ENCODE measurements around the gene CRIP1.

The CRIP1 gene

DNA sequence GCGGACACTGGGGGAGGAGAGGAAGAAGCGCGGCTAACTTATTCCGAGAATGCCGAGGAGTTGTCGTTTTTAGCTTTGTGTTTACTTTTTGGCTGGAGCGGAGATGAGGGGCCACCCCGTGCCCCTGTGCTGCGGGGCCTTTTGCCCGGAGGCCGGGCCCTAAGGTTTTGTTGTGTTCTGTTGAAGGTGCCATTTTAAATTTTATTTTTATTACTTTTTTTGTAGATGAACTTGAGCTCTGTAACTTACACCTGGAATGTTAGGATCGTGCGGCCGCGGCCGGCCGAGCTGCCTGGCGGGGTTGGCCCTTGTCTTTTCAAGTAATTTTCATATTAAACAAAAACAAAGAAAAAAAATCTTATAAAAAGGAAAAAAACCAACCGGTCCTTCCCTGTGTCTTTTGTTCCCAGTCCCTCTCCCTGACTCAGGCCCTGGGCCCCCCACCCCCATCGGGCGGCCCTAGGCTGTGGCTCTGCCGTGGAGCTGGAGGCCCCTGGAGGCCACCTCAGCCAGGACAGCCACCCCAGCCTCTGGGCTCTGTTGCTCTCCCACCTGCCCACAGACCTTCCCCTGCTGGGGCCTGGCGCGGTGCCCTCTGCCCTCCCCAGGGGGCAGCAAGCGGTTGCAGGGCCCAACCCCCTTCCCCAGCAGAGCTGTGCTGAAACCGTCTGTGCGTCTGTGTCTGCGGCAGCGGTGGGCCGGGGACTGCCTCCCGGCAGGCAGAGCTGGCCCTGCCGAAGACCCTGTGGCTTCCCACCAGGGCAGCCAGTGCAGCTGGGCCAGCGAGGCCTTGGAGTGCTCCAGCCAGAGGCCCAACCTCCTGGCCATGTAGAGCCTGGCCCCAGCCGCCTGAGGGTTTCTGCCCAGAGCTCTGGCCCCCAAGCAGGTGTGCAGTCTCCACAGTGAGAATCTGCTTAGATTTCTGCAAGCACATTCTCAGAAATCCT is 16.1 kb upstream of the CRIP1 start:
- no peak overlapping the region for H2BK12ac ChIP-seq (ENCODE audit: low read length in 2 of 2)
- no peak overlapping the region for H4K8ac ChIP-seq (ENCODE audit: low read length)
- H3K23ac ChIP-seq (ENCODE audit: low read length in 2 of 2): no peak overlapping the region
- H3K4me3 ChIP-seq (ENCODE audit: insufficient read depth in 1 of 2, low read depth in 1 of 2, low read length in 2 of 2): no peak overlapping the region
- WGBS: 86% methylated on average over 29 of the region's 34 CpGs
- H2AFZ ChIP-seq (ENCODE audit: low read depth, low read length): no peak overlapping the region
- H2AK5ac ChIP-seq (ENCODE audit: low read length, severe bottlenecking): no peak overlapping the region
- H3K79me1 ChIP-seq (replicated peaks; ENCODE audit: low read length, poor library complexity, severe bottlenecking): peaks cover 1% of the 10 kb centered on the region
- H2BK15ac ChIP-seq (ENCODE audit: low read depth, poor library complexity, severe bottlenecking): no peak overlapping the region
- no peak overlapping the region for H3K9ac ChIP-seq (ENCODE audit: low read length)
- no peaks in the 10 kb centered on the region for H3K9me3 ChIP-seq (ENCODE audit: control insufficient read depth, low read length)
- no peak overlapping the region for H2BK5ac ChIP-seq (ENCODE audit: low read depth, low read length, poor library complexity, severe bottlenecking)
- H3K4me1 ChIP-seq (ENCODE audit: control insufficient read depth, insufficient read depth, low read depth, low read length): peaks cover 79% of the 10 kb centered on the region
- H3K4me2 ChIP-seq (ENCODE audit: low read length, poor library complexity, severe bottlenecking): peak overlapping the region; percentile 27
- H4K91ac ChIP-seq (ENCODE audit: low read length): peak overlapping the region; percentile 31
- H3K18ac ChIP-seq (ENCODE audit: low read depth in 1 of 2, low read length in 2 of 2): no peak overlapping the region
- no peak for DNase-seq
- no peak overlapping the region for H3K14ac ChIP-seq (ENCODE audit: low read length in 2 of 2)
- H3K27ac ChIP-seq (ENCODE audit: low read length, poor library complexity, severe bottlenecking): peak overlapping the region; percentile 18
- no peak overlapping the region for H2BK120ac ChIP-seq (ENCODE audit: low read depth, low read length)
- H3K27me3 ChIP-seq (ENCODE audit: control insufficient read depth in 1 of 2, insufficient read depth in 1 of 2, low read length in 2 of 2): peaks cover 5 to 6% of the 10 kb centered on the region in 2 experiments
- H3K4ac ChIP-seq (ENCODE audit: low read depth in 1 of 2, low read length in 2 of 2): no peak overlapping the region
- peaks cover 15 to 65% of the 10 kb centered on the region in 2 experiments for H3K36me3 ChIP-seq (ENCODE audit: control insufficient read depth in 1 of 2, insufficient read depth in 2 of 2, low read depth in 1 of 2, low read length in 2 of 2)

- Histone ChIP-seq H2BK15ac (ENCODE audit: low read depth, poor library complexity, severe bottlenecking) (no peak overlapping the region), H4K8ac (ENCODE audit: low read length) (no peak overlapping the region), H3K36me3 (ENCODE audit: control insufficient read depth in 1 of 2, insufficient read depth in 2 of 2, low read depth in 1 of 2, low read length in 2 of 2) (peaks cover 14 to 58% of the 10 kb centered on the region in 2 experiments), H3K4me1 (ENCODE audit: control insufficient read depth, insufficient read depth, low read depth, low read length) (peaks cover 79% of the 10 kb centered on the region), H2BK5ac (ENCODE audit: low read depth, low read length, poor library complexity, severe bottlenecking) (no peak overlapping the region), H3K4me3 (ENCODE audit: insufficient read depth in 1 of 2, low read depth in 1 of 2, low read length in 2 of 2) (no peak overlapping the region), H2BK120ac (ENCODE audit: low read depth, low read length) (no peak overlapping the region), H3K9ac (ENCODE audit: low read length) (no peak overlapping the region), H3K4me2 (ENCODE audit: low read length, poor library complexity, severe bottlenecking) (no peak overlapping the region), H3K14ac (ENCODE audit: low read length in 2 of 2) (no peak overlapping the region), H3K4ac (ENCODE audit: low read depth in 1 of 2, low read length in 2 of 2) (no peak overlapping the region), H4K91ac (ENCODE audit: low read length) (no peak overlapping the region), H3K18ac (ENCODE audit: low read depth in 1 of 2, low read length in 2 of 2) (no peak overlapping the region), H3K79me1 (replicated peaks; ENCODE audit: low read length, poor library complexity, severe bottlenecking) (no peaks in the 10 kb centered on the region), H2AFZ (ENCODE audit: low read depth, low read length) (no peak overlapping the region), H3K27ac (ENCODE audit: low read length, poor library complexity, severe bottlenecking) (no peak overlapping the region), H2BK12ac (ENCODE audit: low read length in 2 of 2) (no peak overlapping the region), H2AK5ac (ENCODE audit: low read length, severe bottlenecking) (no peak overlapping the region), H3K23ac (ENCODE audit: low read length in 2 of 2) (no peak overlapping the region), H3K9me3 (ENCODE audit: control insufficient read depth, low read length) (no peaks in the 10 kb centered on the region), H3K27me3 (ENCODE audit: control insufficient read depth in 1 of 2, insufficient read depth in 1 of 2, low read length in 2 of 2) (peaks cover 10 to 13% of the 10 kb centered on the region in 2 experiments)
- peak; percentile 52 for DNase-seq
- 54% methylated on average over 18 of the region's 19 CpGs for WGBS
Observed at GRCh38 chr14:105471297-105471821, 15.3 kb upstream of the CRIP1 start.

DNA sequence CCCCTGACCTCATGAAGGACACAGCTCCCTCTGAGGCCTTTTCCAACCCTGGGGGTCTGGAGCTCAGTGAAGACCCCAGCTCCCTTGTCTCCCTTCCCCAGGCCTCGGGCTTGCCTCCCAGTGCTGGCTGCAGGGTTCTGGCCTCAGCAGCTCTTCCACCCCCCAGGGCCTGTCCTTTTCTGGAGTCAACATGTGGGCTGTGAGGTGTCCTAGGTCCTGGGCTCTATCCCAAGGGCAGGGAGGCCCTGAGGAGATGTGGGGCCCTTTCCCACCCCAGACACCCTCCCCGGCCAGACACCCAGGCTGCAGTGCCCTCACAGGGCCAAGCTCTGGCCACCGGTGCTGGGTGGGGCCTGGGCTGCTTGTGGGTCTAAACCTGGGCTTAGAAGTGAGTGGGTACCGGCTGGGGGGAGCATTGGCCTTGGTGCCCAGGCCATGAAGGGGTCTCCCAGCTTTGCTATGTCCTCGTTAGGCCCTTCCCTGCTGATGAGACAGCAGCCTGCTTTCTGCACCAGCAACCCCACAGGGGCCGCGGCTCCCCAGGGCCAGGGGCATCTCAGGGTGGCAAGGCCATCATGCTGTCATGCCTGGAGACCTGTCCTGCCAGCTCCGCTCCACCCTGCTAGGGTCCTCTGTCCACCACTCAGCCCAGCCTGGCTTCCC is 14.7 kb upstream of the CRIP1 start:
- no peak overlapping the region for H2BK15ac ChIP-seq (ENCODE audit: low read depth, poor library complexity, severe bottlenecking)
- H3K27me3 ChIP-seq (ENCODE audit: control insufficient read depth in 1 of 2, insufficient read depth in 1 of 2, low read length in 2 of 2): peaks cover 13 to 15% of the 10 kb centered on the region in 2 experiments
- no peak overlapping the region for H3K4me3 ChIP-seq (ENCODE audit: insufficient read depth in 1 of 2, low read depth in 1 of 2, low read length in 2 of 2)
- 90% methylated on average over 7 of the region's 8 CpGs for WGBS
- H3K4ac ChIP-seq (ENCODE audit: low read depth in 1 of 2, low read length in 2 of 2): no peak overlapping the region
- H3K4me2 ChIP-seq (ENCODE audit: low read length, poor library complexity, severe bottlenecking): no peak overlapping the region
- peaks cover 14 to 52% of the 10 kb centered on the region in 2 experiments for H3K36me3 ChIP-seq (ENCODE audit: control insufficient read depth in 1 of 2, insufficient read depth in 2 of 2, low read depth in 1 of 2, low read length in 2 of 2)
- H3K79me1 ChIP-seq (replicated peaks; ENCODE audit: low read length, poor library complexity, severe bottlenecking): no peaks in the 10 kb centered on the region
- H3K14ac ChIP-seq (ENCODE audit: low read length in 2 of 2): no peak overlapping the region
- no peak overlapping the region for H2AK5ac ChIP-seq (ENCODE audit: low read length, severe bottlenecking)
- no peak overlapping the region for H3K18ac ChIP-seq (ENCODE audit: low read depth in 1 of 2, low read length in 2 of 2)
- peaks cover 81% of the 10 kb centered on the region for H3K4me1 ChIP-seq (ENCODE audit: control insufficient read depth, insufficient read depth, low read depth, low read length)
- H3K9ac ChIP-seq (ENCODE audit: low read length): no peak overlapping the region
- no peak overlapping the region for H3K23ac ChIP-seq (ENCODE audit: low read length in 2 of 2)
- no peak overlapping the region for H4K8ac ChIP-seq (ENCODE audit: low read length)
- no peak overlapping the region for H2BK120ac ChIP-seq (ENCODE audit: low read depth, low read length)
- DNase-seq: no peak
- H2AFZ ChIP-seq (ENCODE audit: low read depth, low read length): no peak overlapping the region
- no peak overlapping the region for H4K91ac ChIP-seq (ENCODE audit: low read length)
- no peaks in the 10 kb centered on the region for H3K9me3 ChIP-seq (ENCODE audit: control insufficient read depth, low read length)
- H2BK12ac ChIP-seq (ENCODE audit: low read length in 2 of 2): no peak overlapping the region
- H3K27ac ChIP-seq (ENCODE audit: low read length, poor library complexity, severe bottlenecking): no peak overlapping the region
- H2BK5ac ChIP-seq (ENCODE audit: low read depth, low read length, poor library complexity, severe bottlenecking): no peak overlapping the region

- H3K79me1 ChIP-seq (replicated peaks; ENCODE audit: low read length, poor library complexity, severe bottlenecking): no peaks in the 10 kb centered on the region
- H3K4me2 ChIP-seq (ENCODE audit: low read length, poor library complexity, severe bottlenecking): no peak overlapping the region
- no peak overlapping the region for H2BK5ac ChIP-seq (ENCODE audit: low read depth, low read length, poor library complexity, severe bottlenecking)
- H3K18ac ChIP-seq (ENCODE audit: low read depth in 1 of 2, low read length in 2 of 2): peak overlapping the region in 1 of 2 experiments; percentile 8
- H3K27ac ChIP-seq (ENCODE audit: low read length, poor library complexity, severe bottlenecking): no peak overlapping the region
- H4K91ac ChIP-seq (ENCODE audit: low read length): peak overlapping the region; percentile 46
- no peak overlapping the region for H2BK15ac ChIP-seq (ENCODE audit: low read depth, poor library complexity, severe bottlenecking)
- H3K4me1 ChIP-seq (ENCODE audit: control insufficient read depth, insufficient read depth, low read depth, low read length): peaks cover 82% of the 10 kb centered on the region
- no peak overlapping the region for H3K9ac ChIP-seq (ENCODE audit: low read length)
- peak overlapping the region in 1 of 2 experiments; percentile 21 for H2BK12ac ChIP-seq (ENCODE audit: low read length in 2 of 2)
- no peaks in the 10 kb centered on the region for H3K9me3 ChIP-seq (ENCODE audit: control insufficient read depth, low read length)
- H3K4me3 ChIP-seq (ENCODE audit: insufficient read depth in 1 of 2, low read depth in 1 of 2, low read length in 2 of 2): no peak overlapping the region
- H3K27me3 ChIP-seq (ENCODE audit: control insufficient read depth in 1 of 2, insufficient read depth in 1 of 2, low read length in 2 of 2): peaks cover 13 to 15% of the 10 kb centered on the region in 2 experiments
- H3K23ac ChIP-seq (ENCODE audit: low read length in 2 of 2): no peak overlapping the region
- H3K14ac ChIP-seq (ENCODE audit: low read length in 2 of 2): peak overlapping the region in 1 of 2 experiments; percentile 9
- H2AFZ ChIP-seq (ENCODE audit: low read depth, low read length): no peak overlapping the region
- no peak overlapping the region for H2AK5ac ChIP-seq (ENCODE audit: low read length, severe bottlenecking)
- no peak for DNase-seq
- peaks cover 14 to 46% of the 10 kb centered on the region in 2 experiments for H3K36me3 ChIP-seq (ENCODE audit: control insufficient read depth in 1 of 2, insufficient read depth in 2 of 2, low read depth in 1 of 2, low read length in 2 of 2)
- no peak overlapping the region for H4K8ac ChIP-seq (ENCODE audit: low read length)
- no peak overlapping the region for H2BK120ac ChIP-seq (ENCODE audit: low read depth, low read length)
- no peak overlapping the region for H3K4ac ChIP-seq (ENCODE audit: low read depth in 1 of 2, low read length in 2 of 2)
- WGBS: 96% methylated on average over 12 of the region's 12 CpGs
Observed at GRCh38 chr14:105472486-105472991, 14.1 kb upstream of the CRIP1 start.

Data from mesenchymal stem cell (in vitro differentiated cells and primary cell).